Measurements from ENCODE around the gene MALAT1. TPM values are rescaled to one million over a fixed set of nuclear protein-coding genes. Genes with fewer than 3 reads are reported as not detected.

Gene MALAT1
- total and polyA plus RNA-seq, 10 of the 15 experiments (the other 5 are each of a cell fraction or from before 2014, with no cell fraction given), result 448 to 8,160 (median 2,019) TPM

DNA sequence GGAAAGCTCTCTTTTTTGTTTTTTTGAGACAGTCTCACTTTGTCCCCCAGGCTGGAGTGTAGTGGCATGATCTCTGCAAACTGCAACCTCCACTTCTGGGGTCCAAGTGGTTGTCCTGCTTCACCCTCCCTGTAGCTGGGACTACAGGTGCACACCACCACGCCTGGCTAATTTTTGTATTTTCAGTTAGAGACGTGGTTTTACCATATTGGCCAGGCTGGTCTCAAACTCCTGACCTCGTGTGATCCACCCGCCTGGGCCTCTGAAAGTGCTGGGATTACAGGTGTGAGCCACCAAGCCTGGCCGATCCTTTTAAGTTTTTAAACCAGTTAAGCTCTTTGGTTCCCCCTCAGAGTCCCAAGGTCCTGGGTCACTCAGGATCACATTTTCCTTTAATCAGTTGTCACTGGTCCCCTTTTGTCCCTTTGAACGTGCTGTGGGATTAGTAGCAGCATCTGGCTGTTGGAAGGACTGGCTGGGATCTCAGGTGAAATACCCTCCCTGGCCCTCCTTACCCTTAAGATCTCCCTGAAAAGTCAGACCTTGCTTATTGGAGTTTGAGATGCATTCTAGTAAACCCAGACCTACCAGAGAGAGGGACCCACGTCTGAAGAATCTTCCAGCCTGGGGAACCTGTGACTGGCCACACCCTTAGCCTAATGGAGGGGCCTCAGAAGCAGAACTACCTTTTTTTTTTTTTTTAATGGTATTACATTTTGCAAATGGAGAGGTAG lies 8.1 kb downstream of the MALAT1 start (continued):
- TF ChIP-seq, protein P1, sequence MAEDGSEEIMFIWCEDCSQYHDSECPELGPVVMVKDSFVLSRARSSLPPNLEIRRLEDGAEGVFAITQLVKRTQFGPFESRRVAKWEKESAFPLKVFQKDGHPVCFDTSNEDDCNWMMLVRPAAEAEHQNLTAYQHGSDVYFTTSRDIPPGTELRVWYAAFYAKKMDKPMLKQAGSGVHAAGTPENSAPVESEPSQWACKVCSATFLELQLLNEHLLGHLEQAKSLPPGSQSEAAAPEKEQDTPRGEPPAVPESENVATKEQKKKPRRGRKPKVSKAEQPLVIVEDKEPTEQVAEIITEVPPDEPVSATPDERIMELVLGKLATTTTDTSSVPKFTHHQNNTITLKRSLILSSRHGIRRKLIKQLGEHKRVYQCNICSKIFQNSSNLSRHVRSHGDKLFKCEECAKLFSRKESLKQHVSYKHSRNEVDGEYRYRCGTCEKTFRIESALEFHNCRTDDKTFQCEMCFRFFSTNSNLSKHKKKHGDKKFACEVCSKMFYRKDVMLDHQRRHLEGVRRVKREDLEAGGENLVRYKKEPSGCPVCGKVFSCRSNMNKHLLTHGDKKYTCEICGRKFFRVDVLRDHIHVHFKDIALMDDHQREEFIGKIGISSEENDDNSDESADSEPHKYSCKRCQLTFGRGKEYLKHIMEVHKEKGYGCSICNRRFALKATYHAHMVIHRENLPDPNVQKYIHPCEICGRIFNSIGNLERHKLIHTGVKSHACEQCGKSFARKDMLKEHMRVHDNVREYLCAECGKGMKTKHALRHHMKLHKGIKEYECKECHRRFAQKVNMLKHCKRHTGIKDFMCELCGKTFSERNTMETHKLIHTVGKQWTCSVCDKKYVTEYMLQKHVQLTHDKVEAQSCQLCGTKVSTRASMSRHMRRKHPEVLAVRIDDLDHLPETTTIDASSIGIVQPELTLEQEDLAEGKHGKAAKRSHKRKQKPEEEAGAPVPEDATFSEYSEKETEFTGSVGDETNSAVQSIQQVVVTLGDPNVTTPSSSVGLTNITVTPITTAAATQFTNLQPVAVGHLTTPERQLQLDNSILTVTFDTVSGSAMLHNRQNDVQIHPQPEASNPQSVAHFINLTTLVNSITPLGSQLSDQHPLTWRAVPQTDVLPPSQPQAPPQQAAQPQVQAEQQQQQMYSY (CRISPR knock-in tag; IDR thresholded peaks at IDR 0.05), result peak; percentile 91
- TF ChIP-seq FOXM1 (IDR thresholded peaks at IDR 0.05; ENCODE audit: low read depth, low read length) (peak; percentile 79), PAX8 (IDR thresholded peaks at IDR 0.05) (no peak; the same call in 1 of the 2 replicates), YY1 (IDR thresholded peaks at IDR 0.05; ENCODE audit: low read depth, low read length) (peak; percentile 72), TBL1XR1 (IDR thresholded peaks at IDR 0.05; ENCODE audit: low read depth, low read length) (peak; percentile 43; the same call in 1 of the 2 replicates), SMAD5 (IDR thresholded peaks at IDR 0.05; ENCODE audit: low read depth) (peak; percentile 97), ZNF217 (IDR thresholded peaks at IDR 0.05) (no peak), JUNB (IDR thresholded peaks at IDR 0.05) (no peak), NR2F1 (conservative IDR thresholded peaks at IDR 0.05) (peak; percentile 20; the same call in 1 of the 2 replicates)
- TF ChIP-seq, protein P2, sequence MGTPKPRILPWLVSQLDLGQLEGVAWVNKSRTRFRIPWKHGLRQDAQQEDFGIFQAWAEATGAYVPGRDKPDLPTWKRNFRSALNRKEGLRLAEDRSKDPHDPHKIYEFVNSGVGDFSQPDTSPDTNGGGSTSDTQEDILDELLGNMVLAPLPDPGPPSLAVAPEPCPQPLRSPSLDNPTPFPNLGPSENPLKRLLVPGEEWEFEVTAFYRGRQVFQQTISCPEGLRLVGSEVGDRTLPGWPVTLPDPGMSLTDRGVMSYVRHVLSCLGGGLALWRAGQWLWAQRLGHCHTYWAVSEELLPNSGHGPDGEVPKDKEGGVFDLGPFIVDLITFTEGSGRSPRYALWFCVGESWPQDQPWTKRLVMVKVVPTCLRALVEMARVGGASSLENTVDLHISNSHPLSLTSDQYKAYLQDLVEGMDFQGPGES (IDR thresholded peaks at IDR 0.05), result no peak
- TF ChIP-seq, protein P3, sequence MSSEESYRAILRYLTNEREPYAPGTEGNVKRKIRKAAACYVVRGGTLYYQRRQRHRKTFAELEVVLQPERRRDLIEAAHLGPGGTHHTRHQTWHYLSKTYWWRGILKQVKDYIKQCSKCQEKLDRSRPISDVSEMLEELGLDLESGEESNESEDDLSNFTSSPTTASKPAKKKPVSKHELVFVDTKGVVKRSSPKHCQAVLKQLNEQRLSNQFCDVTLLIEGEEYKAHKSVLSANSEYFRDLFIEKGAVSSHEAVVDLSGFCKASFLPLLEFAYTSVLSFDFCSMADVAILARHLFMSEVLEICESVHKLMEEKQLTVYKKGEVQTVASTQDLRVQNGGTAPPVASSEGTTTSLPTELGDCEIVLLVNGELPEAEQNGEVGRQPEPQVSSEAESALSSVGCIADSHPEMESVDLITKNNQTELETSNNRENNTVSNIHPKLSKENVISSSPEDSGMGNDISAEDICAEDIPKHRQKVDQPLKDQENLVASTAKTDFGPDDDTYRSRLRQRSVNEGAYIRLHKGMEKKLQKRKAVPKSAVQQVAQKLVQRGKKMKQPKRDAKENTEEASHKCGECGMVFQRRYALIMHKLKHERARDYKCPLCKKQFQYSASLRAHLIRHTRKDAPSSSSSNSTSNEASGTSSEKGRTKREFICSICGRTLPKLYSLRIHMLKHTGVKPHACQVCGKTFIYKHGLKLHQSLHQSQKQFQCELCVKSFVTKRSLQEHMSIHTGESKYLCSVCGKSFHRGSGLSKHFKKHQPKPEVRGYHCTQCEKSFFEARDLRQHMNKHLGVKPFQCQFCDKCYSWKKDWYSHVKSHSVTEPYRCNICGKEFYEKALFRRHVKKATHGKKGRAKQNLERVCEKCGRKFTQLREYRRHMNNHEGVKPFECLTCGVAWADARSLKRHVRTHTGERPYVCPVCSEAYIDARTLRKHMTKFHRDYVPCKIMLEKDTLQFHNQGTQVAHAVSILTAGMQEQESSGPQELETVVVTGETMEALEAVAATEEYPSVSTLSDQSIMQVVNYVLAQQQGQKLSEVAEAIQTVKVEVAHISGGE (CRISPR knock-in tag; IDR thresholded peaks at IDR 0.05), result peak; percentile 64
- TF ChIP-seq, protein P4, sequence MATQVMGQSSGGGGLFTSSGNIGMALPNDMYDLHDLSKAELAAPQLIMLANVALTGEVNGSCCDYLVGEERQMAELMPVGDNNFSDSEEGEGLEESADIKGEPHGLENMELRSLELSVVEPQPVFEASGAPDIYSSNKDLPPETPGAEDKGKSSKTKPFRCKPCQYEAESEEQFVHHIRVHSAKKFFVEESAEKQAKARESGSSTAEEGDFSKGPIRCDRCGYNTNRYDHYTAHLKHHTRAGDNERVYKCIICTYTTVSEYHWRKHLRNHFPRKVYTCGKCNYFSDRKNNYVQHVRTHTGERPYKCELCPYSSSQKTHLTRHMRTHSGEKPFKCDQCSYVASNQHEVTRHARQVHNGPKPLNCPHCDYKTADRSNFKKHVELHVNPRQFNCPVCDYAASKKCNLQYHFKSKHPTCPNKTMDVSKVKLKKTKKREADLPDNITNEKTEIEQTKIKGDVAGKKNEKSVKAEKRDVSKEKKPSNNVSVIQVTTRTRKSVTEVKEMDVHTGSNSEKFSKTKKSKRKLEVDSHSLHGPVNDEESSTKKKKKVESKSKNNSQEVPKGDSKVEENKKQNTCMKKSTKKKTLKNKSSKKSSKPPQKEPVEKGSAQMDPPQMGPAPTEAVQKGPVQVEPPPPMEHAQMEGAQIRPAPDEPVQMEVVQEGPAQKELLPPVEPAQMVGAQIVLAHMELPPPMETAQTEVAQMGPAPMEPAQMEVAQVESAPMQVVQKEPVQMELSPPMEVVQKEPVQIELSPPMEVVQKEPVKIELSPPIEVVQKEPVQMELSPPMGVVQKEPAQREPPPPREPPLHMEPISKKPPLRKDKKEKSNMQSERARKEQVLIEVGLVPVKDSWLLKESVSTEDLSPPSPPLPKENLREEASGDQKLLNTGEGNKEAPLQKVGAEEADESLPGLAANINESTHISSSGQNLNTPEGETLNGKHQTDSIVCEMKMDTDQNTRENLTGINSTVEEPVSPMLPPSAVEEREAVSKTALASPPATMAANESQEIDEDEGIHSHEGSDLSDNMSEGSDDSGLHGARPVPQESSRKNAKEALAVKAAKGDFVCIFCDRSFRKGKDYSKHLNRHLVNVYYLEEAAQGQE (IDR thresholded peaks at IDR 0.05; ENCODE audit: low read depth, low read length), result peak; percentile 47; the same call in 1 of the 2 replicates
- TF ChIP-seq, protein P5, sequence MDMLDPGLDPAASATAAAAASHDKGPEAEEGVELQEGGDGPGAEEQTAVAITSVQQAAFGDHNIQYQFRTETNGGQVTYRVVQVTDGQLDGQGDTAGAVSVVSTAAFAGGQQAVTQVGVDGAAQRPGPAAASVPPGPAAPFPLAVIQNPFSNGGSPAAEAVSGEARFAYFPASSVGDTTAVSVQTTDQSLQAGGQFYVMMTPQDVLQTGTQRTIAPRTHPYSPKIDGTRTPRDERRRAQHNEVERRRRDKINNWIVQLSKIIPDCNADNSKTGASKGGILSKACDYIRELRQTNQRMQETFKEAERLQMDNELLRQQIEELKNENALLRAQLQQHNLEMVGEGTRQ (IDR thresholded peaks at IDR 0.05; ENCODE audit: borderline replicate concordance, low read depth, low read length), result no peak
- TF ChIP-seq, protein P6, sequence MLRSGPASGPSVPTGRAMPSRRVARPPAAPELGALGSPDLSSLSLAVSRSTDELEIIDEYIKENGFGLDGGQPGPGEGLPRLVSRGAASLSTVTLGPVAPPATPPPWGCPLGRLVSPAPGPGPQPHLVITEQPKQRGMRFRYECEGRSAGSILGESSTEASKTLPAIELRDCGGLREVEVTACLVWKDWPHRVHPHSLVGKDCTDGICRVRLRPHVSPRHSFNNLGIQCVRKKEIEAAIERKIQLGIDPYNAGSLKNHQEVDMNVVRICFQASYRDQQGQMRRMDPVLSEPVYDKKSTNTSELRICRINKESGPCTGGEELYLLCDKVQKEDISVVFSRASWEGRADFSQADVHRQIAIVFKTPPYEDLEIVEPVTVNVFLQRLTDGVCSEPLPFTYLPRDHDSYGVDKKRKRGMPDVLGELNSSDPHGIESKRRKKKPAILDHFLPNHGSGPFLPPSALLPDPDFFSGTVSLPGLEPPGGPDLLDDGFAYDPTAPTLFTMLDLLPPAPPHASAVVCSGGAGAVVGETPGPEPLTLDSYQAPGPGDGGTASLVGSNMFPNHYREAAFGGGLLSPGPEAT (IDR thresholded peaks at IDR 0.05; ENCODE audit: low read depth), result peak; percentile 76

All from GM12878 (cell line).